Effector CD8-positive, alpha-beta T cell (primary cell): Measurements from ENCODE around the gene GATAD1.
"Not testable (repeated sequence)": the region's sequence is repeated elsewhere in the genome, so short reads cannot be mapped to it uniquely, and the experiment has no call there.

Experiments used
- DNase-seq: peaks from one replicate; lab custom pipeline; 2025; lab: John Stamatoyannopoulos, UW

Gene GATAD1

GRCh38 chr7:92483624-92484023 is 36.3 kb downstream of the GATAD1 start:
- not testable (repeated sequence) for DNase-seq

- not testable (repeated sequence) for DNase-seq
These were observed 36.9 kb downstream of the GATAD1 start for GRCh38 chr7:92484226-92484625.

GRCh38 chr7:92485267-92485892 is 38.1 kb downstream of the GATAD1 start:
- DNase-seq = no peak

- no peak for DNase-seq
These were observed 38.7 kb downstream of the GATAD1 start for GRCh38 chr7:92485974-92486373.

- no peak for DNase-seq
These were observed 40.5 kb downstream of the GATAD1 start for GRCh38 chr7:92487804-92488203.

- DNase-seq = no peak
These were observed 42.4 kb downstream of the GATAD1 start for GRCh38 chr7:92489634-92490033.

GRCh38 chr7:92496876-92497275 is 49.6 kb downstream of the GATAD1 start:
- DNase-seq = no peak

- DNase-seq = no peak
These were observed 51.3 kb downstream of the GATAD1 start for GRCh38 chr7:92498557-92498956.

- DNase-seq = no peak
These were observed 56.5 kb downstream of the GATAD1 start for GRCh38 chr7:92503767-92504166.

- no peak for DNase-seq
These were observed 57.3 kb downstream of the GATAD1 start for GRCh38 chr7:92504563-92504962.

GRCh38 chr7:92506363-92506762 is 59.1 kb downstream of the GATAD1 start:
- DNase-seq = no peak

- no peak for DNase-seq
These were observed 61.7 kb downstream of the GATAD1 start for GRCh38 chr7:92508946-92509345.
